ENCODE data around the gene XDH.

Gene XDH

DNA sequence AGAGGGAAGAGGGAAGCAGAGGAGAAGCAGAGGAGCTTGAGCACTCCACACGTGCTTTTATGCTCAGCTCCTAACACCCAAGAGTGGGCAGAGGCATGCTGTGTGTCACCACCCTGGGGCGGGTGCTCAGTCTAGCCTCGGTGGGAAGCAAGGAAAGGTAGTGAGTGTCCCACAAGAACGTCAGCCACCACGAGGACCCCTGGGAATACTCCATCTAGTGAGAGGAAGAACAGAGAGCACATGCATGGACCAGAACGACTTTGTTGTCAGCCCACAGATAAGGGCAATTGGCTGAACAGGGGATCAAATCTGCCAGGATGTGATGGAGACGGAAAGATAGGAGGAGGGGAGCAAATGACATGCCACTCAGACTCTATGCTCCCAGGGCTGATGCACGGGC is 83.4 kb downstream of the XDH start:
- no peak for DNase-seq (ENCODE audit: low read depth in 2 of 2)

DNA sequence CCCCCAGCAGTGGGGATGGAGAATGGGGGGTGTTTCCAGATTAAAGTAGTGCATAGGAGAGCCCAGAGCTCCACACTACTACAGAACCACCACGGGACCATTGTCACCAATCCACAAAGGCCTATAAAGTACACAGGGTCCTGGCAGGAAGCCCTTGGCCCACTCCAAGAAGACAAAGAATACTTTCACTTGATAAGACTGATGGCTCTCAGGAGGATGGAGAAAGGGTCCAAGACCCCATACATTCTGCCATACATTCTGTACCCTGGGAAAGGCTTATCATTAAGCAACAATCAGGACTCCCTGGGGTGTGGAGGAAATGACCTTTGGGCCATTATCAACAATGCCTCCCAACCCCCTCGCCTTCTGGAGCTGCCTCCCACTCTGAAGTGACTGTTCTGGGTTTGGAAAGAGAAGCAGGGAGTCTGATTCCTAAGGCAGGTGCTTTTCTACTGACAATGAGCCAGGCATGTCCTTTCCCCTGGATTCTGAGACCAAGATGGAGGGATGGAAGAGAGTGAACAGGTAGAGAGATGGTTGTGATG is 85.4 kb downstream of the XDH start:
- DNase-seq (ENCODE audit: low read depth in 2 of 2) = no peak

DNA sequence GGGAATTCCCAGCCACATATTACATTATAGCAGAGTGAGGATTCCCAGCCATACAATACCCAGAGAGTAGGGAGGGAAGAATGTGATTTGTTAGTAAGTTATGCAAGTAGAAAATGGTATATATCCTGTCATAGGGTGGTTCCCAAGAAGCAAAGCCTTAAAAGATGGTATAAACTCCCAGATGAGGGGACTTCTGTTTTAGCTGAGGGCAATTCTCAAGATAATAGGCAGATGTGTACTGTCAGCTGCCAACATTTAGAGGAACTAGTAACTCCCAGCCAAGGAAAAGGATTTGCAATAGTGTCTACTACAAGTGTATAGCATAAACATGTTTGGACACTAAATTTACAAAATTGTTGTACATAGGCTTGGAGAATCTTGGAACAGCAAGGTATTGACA is 86.5 kb downstream of the XDH start:
- DNase-seq (ENCODE audit: low read depth in 2 of 2) = no peak

DNA sequence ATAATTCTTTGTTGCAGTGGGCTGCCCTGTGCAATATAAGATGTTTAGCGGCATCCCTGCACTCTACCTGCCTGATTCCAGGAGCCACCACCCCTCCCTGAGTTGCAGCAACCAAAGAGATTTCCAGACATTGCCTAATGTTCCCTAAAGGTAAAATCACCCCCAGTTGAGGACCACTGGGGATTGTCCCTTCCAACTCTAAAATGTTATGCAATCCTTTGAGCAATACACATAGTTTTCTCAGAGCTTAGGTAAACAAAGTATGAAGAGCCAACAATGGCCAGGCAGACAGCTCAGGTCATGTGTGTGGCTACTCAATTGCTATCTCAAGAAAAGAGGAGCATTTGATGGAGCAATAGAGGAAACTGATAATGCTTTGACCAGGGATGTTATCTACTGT is 87.0 kb downstream of the XDH start:
- DNase-seq (ENCODE audit: low read depth in 2 of 2) = no peak

DNA sequence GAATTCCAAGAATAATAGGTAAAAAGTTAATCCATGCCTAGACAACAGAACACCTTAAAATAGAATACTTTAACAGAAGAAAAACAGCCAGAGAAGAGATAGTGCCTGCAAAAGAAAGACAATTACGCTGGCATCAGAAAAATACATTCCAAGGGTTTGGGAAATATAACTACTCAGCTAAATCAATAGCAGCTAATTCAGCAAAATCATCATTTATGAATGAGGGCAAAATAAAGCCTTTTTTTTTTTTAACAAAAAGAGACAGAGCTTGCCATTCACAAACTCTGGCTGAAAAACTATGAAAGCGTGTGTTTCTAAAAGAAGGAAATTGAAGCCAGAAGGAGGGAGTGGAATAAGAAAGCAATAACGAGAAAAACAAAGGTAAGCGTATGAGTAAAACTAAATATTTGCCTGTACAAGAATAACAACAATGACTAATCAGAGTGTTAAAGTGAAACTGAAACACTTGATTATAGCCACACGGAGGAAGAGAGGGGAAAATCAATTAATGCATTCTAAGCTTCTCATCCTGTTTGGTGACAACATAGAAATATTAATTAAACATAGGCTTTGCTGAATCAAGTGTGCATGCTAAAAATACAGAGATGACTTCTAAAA is 90.4 kb downstream of the XDH start:
- DNase-seq (ENCODE audit: low read depth in 2 of 2) = no peak

DNA sequence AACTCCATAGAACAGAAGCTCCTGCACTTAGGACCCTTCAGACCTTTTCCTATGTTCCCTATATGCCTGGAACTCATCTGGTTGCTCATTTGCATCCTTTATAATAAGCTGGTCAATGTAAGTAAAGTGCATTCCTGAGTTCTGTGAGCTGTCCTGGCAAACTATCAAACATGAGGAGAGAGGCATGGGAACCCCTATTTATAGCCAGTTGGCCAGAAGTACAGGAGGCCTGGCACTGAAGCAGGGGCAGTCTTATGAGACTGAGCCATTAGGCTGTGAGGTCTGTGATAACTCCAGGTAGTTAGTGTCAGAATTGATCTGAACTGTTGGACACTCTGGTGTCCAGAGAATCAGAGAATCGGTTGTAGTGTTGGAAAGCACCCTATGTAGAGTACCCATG is 92.2 kb downstream of the XDH start:
- no peak for DNase-seq (ENCODE audit: low read depth in 2 of 2)

DNA sequence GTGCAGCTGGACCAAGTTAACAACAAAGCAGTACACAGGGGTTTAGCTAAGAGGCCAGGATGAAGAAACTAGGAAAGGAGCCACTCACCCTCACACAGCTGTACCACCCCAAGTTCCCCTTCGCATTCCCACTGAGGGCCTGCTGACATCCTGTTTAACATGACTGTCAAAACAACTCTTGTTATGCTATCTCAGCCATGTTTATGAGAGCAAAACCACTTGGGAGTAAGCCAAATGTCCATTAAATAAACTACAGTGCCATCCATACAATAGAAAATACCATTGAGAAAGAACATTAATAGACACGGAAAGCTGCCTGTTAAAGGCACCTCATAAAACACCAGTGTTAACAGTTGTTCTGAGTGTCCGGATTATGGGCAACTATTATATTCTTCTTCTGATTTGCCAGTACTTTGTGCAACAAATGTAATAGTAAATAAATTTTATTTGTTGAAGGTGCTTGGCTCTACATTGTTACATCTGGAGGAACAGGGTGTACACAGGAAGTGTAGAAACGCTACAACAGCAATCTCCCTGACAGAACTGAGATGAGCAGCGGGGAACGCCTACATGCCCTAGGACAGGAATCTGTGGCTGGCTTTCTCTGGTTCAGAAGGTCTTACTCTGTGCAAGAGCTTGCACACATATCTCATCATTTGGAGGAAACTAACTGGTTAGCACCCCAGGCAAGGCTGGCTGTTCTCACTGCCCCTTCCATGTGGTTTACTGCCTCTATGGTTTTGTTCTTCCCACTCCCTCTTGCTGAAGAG is 95.0 kb downstream of the XDH start:
- no peak for DNase-seq (ENCODE audit: low read depth in 2 of 2)

DNA sequence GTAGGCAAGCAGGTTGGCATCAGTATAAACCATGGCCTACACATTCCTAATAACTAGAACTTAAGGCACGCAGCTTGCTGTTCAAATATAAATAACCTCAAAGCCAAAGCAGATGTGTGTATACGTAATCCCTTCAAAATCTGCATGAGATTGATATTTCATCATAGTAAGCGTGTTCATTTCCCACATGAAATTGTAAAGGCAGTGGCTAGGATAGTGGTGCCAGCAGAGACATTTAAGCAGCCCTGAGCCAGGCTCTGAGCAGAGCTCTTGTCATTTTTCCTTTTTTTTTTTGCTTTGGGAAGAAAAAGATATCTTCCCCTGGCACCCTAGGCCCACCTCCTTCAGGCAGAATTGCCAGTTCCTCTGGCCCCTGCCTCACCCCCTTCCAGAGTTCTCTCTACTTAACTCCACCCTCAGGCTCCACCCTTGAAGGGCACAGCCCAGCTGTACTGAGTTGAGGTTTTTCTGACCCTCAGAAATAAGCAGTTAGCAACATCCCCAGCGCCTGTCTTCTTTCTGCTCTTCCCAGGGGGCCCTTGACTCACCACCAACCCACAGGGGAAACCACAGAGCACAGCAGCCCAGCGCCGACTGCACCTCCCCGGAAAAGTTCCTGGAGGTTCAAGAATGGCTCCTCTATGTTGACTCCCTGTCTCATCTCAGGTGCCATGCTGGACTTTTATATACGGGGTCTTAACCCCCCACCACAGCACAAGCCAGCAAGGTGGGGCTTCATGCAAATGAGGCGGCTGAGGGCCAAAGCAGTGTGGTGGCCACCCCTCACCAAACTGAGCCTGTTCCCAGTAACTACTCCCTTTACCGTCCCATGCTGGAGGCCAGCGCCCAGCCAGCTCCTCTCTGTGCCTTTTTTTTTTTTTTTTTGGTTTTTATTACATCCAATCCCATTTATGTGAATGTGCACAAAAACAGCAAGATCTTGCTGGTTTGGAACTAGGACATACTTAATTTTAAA is 95.9 kb downstream of the XDH start:
- DNase-seq (ENCODE audit: low read depth in 2 of 2) = no peak

DNA sequence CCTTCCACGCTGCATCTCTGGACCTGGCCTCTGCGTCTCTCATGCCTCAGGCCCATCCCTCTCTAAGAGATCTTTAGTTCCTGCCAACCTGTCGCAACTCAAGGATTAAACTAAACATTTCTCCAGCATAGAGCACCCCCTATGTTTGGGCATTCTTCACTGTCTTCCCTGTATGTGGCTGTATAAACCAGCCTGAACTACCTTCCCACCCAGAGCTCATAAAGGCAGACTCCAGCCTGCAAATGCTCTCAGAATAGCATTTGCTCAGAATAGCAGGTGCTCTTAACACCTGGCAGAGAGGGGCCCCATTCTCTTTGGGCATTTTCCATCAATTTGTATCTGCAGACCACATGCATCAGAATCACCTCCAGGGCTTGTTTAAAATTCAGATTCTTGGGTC is 97.1 kb downstream of the XDH start:
- DNase-seq (ENCODE audit: low read depth in 2 of 2) = no peak

DNA sequence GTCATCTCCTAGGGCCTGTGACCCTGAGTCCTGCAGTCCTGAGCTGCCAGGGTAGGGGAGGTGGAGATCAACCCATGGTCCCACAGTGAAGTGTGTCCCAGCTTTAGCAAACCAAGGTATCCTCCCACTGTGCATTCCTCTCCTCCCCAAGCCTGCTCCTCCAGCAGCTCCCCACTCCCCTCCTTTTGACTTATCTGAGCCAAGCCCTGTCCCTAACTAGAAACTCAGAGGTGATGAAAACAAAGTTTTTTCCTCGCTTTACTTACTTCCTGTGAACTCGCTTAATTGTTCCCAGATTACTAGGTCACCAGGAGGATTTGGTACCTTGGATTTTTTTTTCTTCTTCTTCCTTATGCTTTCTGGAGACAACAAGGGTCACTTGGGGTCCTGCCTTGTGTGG is 99.8 kb downstream of the XDH start:
- no peak for DNase-seq (ENCODE audit: low read depth in 2 of 2)

DNA sequence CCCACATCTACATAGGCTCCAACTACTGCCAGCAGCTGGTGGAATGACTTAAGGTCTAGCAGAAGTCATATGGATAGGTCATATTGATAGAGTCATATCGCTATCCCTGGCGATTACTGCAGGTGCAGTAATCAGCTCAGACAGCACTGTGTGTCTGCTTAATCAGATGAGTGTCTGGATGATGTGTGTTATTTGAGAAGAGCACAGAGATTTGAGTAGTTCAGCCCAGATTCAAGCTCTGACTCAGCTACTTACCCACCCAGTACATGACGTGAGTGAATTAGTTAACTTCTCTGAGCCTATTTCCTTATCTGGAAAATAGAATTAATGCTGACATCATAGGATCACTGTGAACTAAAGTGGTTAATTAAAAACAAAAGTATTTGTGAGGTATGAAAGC is 101.6 kb downstream of the XDH start:
- no peak for DNase-seq (ENCODE audit: low read depth in 2 of 2)

DNA sequence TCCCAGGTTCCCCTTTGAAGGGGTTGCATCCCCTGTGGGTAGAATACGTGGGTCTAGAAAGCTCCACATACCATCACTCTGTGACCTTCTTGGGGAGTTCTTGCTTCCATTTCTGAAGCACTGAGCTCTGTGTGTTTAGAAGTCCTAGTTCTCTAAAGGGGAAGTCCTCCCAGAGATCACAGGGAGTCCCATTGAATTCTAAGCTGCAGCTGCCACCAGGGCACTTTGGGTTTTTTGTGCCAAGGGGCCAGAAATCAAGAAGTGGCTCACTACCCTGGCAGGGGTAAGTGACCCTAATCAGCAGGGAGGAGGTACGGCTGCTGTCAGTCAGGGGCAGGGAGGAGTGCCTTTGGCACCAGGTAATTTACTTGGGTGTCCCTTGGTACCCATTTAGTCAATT is 109.7 kb downstream of the XDH start:
- no peak for DNase-seq (ENCODE audit: low read depth in 2 of 2)

DNA sequence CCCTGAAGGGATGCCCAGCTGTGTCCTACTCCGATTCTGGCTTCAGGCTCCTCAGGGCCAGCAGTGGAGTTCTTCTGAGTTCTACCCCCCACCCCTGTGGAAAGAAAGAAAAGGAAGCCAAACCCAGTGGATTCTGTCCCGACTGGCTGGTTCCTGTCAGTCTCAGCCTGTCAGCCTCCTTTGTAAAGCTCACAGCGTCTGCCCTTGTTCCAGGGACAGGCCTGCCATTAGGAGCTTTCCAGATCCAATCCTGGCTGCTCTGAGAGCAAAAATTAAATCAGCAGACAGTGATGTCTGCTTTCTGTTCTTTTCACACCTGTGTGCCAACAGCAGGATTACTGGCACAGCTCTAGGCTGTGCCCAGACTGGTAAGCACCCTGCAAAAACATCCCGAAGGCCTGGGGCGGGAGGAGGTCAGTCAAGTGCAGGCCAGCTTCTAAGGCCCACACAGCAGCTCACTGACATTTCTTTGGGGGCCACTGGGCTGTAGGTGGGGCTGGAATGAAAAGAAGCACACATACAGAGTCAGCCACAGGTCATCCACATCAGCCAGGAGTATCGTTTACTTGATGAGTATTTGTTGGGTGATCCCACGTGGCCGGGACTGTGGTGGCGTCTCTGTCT is 111.5 kb downstream of the XDH start:
- DNase-seq (ENCODE audit: low read depth in 2 of 2) = no peak

DNA sequence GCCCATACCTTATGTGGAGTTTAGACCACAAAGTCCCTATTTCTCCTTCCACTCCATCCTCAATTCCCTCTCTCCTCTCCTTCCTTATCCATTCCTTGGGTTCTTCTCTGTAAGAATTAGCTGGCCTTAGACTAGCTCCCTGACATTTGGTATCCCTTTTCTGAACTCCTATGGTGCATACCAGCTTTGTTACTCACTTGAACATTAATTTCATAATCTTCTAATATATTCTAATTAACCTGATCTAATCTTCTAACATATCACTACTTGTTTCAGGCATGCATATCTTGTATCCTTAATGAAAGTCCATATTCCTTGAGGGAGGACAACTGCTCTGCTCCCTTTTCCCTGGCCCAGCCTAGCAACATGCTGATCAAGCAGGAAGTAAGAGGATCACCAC is 114.2 kb downstream of the XDH start:
- no peak for DNase-seq (ENCODE audit: low read depth in 2 of 2)

DNA sequence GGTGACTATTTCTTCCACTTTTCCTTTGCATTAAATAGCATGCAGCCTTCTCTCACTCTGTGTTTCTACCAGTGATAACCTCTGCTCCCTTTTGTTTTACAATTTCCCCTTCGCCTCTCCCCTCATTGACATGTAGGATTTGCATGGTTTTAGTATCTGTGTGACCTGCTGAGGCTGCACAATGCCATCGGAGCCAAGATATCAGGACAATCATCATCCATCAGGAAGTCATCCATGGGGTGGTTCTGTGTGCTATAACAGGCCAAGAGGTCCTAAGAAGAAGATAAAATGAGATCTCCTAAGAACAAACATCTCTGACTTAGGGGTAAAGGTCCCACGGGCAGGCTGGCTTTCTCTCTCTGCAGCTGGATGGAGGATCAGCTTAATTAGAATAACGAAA is 115.0 kb downstream of the XDH start:
- no peak for DNase-seq (ENCODE audit: low read depth in 2 of 2)

DNA sequence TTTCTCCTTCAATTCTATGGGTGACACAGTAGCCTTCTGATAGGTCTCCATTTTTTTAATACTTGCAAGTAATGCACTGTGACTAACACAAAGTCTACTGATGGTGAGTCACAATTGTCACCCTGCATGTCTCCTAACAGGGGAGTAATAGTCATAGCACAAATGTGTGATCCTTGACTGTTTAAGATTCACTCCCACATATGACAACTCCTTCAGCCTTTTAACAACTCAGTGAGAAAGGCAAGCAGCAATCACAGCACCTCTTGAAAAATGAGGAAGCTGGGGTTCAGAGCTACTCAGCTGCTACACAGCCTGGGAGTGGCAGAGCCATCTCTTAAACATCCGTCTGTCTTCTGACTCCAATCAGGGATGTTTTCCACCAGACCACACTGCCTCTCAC is 116.8 kb downstream of the XDH start:
- DNase-seq (ENCODE audit: low read depth in 2 of 2) = no peak

DNA sequence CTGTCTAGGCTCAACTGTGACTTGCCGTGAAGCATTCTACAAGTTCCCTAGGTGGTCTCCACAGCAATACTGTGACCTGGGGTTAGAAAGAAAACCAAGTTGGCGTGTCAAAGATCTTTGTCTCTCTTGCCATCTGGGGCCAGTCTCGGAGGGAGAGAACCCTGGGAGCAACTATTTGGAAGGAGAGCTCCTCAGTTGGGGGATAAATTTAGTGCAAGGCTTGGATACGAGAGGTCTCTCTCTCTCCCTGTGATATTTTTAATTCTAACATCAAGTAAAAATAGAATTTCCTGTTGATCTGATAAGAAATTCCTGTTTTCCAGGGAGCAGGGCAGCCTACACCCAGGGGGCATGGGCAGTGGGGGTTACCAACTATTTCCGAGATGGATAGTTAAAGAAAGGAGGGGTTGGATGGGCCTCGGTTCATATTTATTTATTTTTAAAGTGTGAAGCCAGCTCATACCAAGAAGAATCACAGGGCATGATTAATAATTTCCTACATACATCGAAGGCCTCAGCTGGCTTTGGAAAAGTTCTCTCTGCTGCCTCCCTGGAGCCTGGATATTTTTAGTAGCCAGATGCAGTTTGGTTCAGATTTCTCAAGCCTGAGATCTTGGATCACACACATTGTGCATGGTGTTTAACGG is 117.8 kb downstream of the XDH start:
- DNase-seq (ENCODE audit: low read depth in 2 of 2) = no peak

DNA sequence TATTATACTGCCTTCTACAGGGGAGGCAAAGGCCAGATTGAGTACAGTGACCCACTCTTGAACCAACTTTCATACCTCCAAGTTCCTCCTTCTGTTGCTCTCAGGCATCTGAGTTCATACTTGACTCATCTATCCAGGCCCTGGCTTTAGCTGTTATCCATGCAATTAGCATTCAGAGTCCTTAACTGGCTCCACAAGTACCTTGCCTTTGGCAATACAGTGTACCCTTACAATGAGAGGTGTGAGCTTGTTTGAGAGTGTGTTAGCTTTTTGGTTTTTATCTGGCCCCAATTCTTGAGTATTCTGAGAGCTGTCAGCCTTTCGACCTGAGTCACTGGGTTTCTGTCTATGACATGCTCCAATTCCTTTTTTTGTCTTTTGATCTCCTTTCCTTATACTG is 120.3 kb downstream of the XDH start:
- no peak for DNase-seq (ENCODE audit: low read depth in 2 of 2)

DNA sequence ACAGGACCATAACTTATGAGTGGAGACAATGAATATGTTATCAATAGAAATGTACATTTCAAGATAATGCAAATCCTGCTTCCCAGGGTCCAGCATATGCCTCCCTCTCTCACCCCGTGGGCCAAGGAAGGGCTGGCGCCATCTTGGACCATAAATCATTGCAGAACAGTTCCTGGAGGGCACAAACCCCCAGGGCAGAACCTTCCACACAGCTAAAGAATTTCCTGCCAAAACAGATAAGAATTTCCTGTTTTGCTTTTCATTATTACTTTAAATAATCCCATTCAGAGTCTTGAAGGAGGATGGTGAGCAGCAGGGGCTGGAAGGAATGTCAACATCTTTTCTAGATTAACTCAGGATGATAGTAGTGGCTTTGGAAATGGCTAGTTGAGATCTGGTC is 126.9 kb downstream of the XDH start:
- no peak for DNase-seq (ENCODE audit: low read depth in 2 of 2)

DNA sequence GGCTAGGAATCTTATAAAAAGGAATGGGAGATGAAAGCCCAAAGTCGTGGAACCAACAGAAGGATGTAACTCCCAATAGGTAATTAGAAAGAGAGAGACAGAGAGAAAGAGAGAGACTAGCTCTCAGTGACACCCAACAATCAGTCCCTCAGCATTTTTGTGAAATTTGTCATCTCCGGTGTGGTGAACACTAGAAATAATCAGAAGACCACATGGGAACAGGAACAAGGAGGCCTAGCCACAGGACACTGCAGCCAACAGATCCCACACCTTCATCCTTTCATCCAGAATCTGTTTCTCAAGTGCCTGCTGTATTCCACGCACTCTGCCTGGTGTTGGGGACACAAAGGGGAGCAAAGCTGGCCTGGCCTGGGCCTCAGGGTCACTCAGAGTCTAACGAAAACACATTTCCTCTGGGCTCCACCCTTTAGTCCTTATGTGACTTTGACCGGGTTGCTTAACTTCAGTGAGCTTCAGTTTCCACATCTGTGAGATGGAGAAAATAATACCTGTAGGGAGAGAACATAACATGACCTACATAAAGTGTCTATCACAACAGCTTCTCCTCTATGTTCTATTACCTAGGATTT is 127.5 kb downstream of the XDH start:
- DNase-seq (ENCODE audit: low read depth in 2 of 2) = no peak

DNA sequence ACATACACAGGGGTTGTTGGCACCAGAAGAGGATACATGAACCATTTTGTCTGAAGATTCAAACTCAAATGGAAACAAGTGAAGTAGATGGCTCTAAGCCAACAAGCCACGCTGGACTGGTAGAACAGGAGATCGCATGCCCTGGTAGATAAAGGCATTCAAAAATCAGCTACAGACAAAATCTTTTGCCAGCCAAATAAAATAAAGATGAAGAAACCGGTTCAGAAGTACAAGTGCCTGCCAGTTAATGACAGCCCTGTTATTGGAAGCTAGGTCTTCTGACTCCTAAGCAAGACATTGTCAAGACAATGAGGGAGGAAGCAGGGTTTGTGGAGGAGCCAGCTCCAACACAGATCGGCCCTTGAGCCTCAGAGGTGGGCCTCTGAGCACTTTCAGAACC is 128.3 kb downstream of the XDH start:
- no peak for DNase-seq (ENCODE audit: low read depth in 2 of 2)
